IMR-90 (cell line): ENCODE data around the gene NUDT5. TPM values are rescaled to one million over a fixed set of nuclear protein-coding genes. Genes with fewer than 3 reads are reported as not detected.

Experiments
- ATAC-seq: fragments of 200-7000 bp; cut with Tn5 transposase; 2 replicates; pipeline ENCODE4 v1.9.1; 2020; ENCODE audit warnings: low read depth, mild to moderate bottlenecking, moderate library complexity
- BruUV-seq: library from RNA; stranded (reverse); fragments of 400-500 nt; replicated peaks from 2 replicates; lab custom pipeline; 2021; lab: Mats Ljungman, UMichigan
- CTCF ChIA-PET: fragments of 300-600 bp; formaldehyde crosslinking; extraction: SDS; loops from one replicate; lab custom pipeline; 2021; ENCODE audit warnings: antibody characterized with exemption; lab: Yijun Ruan, JAX
- POLR2A ChIA-PET: fragments of 300-600 bp; sonication (Branson Sonifier 250); formaldehyde crosslinking; loops from one replicate; lab custom pipeline; 2022; ENCODE audit warnings: antibody characterized with exemption; ENCODE audit not compliant: unreplicated experiment; lab: Charles Lee
- DNase-seq: peaks from one replicate; pipeline ENCODE4 v3.0.0; 2013
- H2AFZ ChIP-seq: replicated peaks from 2 replicates; pipeline ENCODE3; 2013; ENCODE audit warnings: low read length, mild to moderate bottlenecking; ENCODE audit not compliant: poor library complexity
- H2AK5ac ChIP-seq: 2 replicates; pipeline ENCODE4 v1.6.1; 2013; ENCODE audit warnings: low read depth, low read length, inconsistent platforms
- H2AK9ac ChIP-seq: replicated peaks from 2 replicates; pipeline ENCODE3; 2013; ENCODE audit warnings: mild to moderate bottlenecking, low read depth, low read length, moderate library complexity; ENCODE audit not compliant: poor library complexity
- H2BK120ac ChIP-seq: 2 replicates; pipeline ENCODE4 v1.6.1; 2013; ENCODE audit warnings: low read depth, low read length, inconsistent platforms
- H2BK15ac ChIP-seq: 3 replicates; pipeline ENCODE4 v1.6.1; 2013; ENCODE audit warnings: low read depth, low read length, inconsistent platforms
- H2BK20ac ChIP-seq: 2 replicates; pipeline ENCODE4 v1.6.1; 2013; ENCODE audit warnings: low read depth, mild to moderate bottlenecking, inconsistent platforms, low read length, moderate library complexity
- H2BK5ac ChIP-seq: 2 replicates; pipeline ENCODE4 v1.6.1; 2013; ENCODE audit warnings: mild to moderate bottlenecking, low read depth, low read length, inconsistent platforms; ENCODE audit not compliant: poor library complexity, severe bottlenecking
- H3K14ac ChIP-seq: replicated peaks from 2 replicates; pipeline ENCODE4 v1.6.1; 2013; ENCODE audit warnings: low read depth, low read length, inconsistent platforms
- H3K18ac ChIP-seq: 2 replicates; pipeline ENCODE4 v1.6.1; 2013; ENCODE audit warnings: low read depth, low read length, control low read depth
- H3K23ac ChIP-seq: 2 replicates; pipeline ENCODE4 v1.6.1; 2013; ENCODE audit warnings: low read depth, low read length, inconsistent platforms
- H3K27ac ChIP-seq: 2 replicates; pipeline ENCODE4 v1.5.1; 2013; ENCODE audit warnings: mild to moderate bottlenecking, control low read depth, low read length; ENCODE audit not compliant: insufficient read depth
- H3K27me3 ChIP-seq: 2 replicates; pipeline ENCODE4 v1.6.1; 2013; ENCODE audit warnings: low read length; ENCODE audit not compliant: control insufficient read depth, insufficient read depth
- H3K36me3 ChIP-seq: 2 replicates; pipeline ENCODE4 v1.6.1; 2013; ENCODE audit warnings: low read length, mixed read lengths; ENCODE audit not compliant: control insufficient read depth, insufficient read depth
- H3K4ac ChIP-seq: 2 replicates; pipeline ENCODE4 v1.6.1; 2013; ENCODE audit warnings: low read depth, low read length, inconsistent platforms
- H3K4me1 ChIP-seq: 2 replicates; pipeline ENCODE4 v1.6.1; 2013; ENCODE audit warnings: low read length, mixed read lengths; ENCODE audit not compliant: control insufficient read depth, insufficient read depth
- H3K4me2 ChIP-seq: 2 replicates; pipeline ENCODE4 v1.6.1; 2013; ENCODE audit warnings: low read depth, mild to moderate bottlenecking, control low read depth, low read length, moderate library complexity
- H3K4me3 ChIP-seq: 2 replicates; pipeline ENCODE4 v1.5.1; 2013; ENCODE audit warnings: low read depth, mild to moderate bottlenecking, control low read depth, low read length, moderate library complexity; ENCODE audit not compliant: insufficient read depth
- H3K56ac ChIP-seq: 2 replicates; pipeline ENCODE4 v1.6.1; 2013; ENCODE audit warnings: low read length, inconsistent platforms; ENCODE audit not compliant: insufficient read depth; ENCODE audit errors: extremely low read depth
- H3K79me1 ChIP-seq, 2 experiments: 2 replicates each; pipeline ENCODE4 v1.6.1; 2013; ENCODE audit warnings: low read length in 2 of 2, inconsistent platforms in 1 of 2, low read depth in 1 of 2
- H3K9ac ChIP-seq: 2 replicates; pipeline ENCODE4 v1.6.1; 2013; ENCODE audit warnings: low read depth, low read length, control low read depth
- H3K9me1 ChIP-seq: 2 replicates; pipeline ENCODE4 v1.6.1; 2013; ENCODE audit warnings: low read length, inconsistent platforms; ENCODE audit not compliant: insufficient read depth
- H3K9me3 ChIP-seq: 2 replicates; pipeline ENCODE4 v1.6.1; 2013; ENCODE audit warnings: low read length; ENCODE audit not compliant: control insufficient read depth, insufficient read depth
- H4K20me1 ChIP-seq: 2 replicates; pipeline ENCODE4 v1.6.1; 2013; ENCODE audit warnings: low read length, inconsistent platforms; ENCODE audit not compliant: insufficient read depth
- H4K5ac ChIP-seq: 2 replicates; pipeline ENCODE4 v1.6.1; 2013; ENCODE audit warnings: mild to moderate bottlenecking, low read depth, low read length, control low read depth
- H4K8ac ChIP-seq, 2 experiments: 2 replicates each; pipeline ENCODE4 v1.6.1; 2013; ENCODE audit warnings: low read depth in 2 of 2, low read length in 2 of 2, control low read depth in 1 of 2, inconsistent platforms in 1 of 2
- H4K91ac ChIP-seq: 2 replicates; pipeline ENCODE4 v1.6.1; 2013; ENCODE audit warnings: low read depth, low read length, inconsistent platforms; ENCODE audit not compliant: insufficient read depth
- FOS ChIP-seq: fragments of 150-350 bp; IDR thresholded peaks from 2 replicates; pipeline ENCODE4 v1.6.1; 2016; ENCODE audit warnings: low read depth, low read length
- MAZ ChIP-seq: IDR thresholded peaks from 2 replicates; pipeline ENCODE4 v1.6.1; 2012; ENCODE audit warnings: low read depth, mild to moderate bottlenecking, low read length, improper control_type of control experiment, moderate library complexity, borderline replicate concordance
- WGBS, 2 experiments: methylation state at CpG; one replicate each; pipeline versions ENCODE4 v1.1.5 to v1.1.7; 2013; ENCODE audit warnings: missing lambda C conversion rate in 2 of 2; ENCODE audit not compliant: insufficient read length in 1 of 2; ENCODE audit errors: extremely low coverage in 2 of 2; 5-methylcytosine and 5-hydroxymethylcytosine counted together
- dilution Hi-C: fragments of 300-500 bp; cut with HindIII; formaldehyde crosslinking; loops from one replicate; pipeline ENCODE4 v1.14.3; 2018; ENCODE audit warnings: low sequenced_read_pairs; ENCODE audit not compliant: unreplicated experiment
- in situ Hi-C: fragments of 300-500 bp; cut with MboI; formaldehyde crosslinking; loops from 3 replicates; pipeline ENCODE4 v1.14.3; 2019; ENCODE audit warnings: low sequenced_read_pairs, inconsistent platforms, mixed read lengths
- intact Hi-C: fragments of 100-400 bp; cut with micrococcal nuclease; formaldehyde crosslinking; loops from 2 replicates; pipeline ENCODE4 v1.10.0; 2022
- polyA plus RNA-seq, 3 experiments: library from polyadenylated mRNA; depleted of rRNA; stranded (reverse); fragments of >200 nt; gene quantifications; 2 replicates each; pipeline ENCODE4 v1.2.3, GENCODE V29; 2012; ENCODE audit warnings: low replicate concordance in 1 of 3
- total RNA-seq: library from RNA; depleted of rRNA; stranded (reverse); fragments of >200 nt; gene quantifications from 2 replicates; pipeline ENCODE4 v1.2.3, GENCODE V29; 2012

NUDT5 gene
- total and polyA plus RNA-seq, 2 of the 4 experiments (the other 2 are of a cell fraction): 70.1 to 74.6 TPM

GRCh38 chr10:12135631-12136030 lies 60.1 kb downstream of the NUDT5 start:
- H3K27ac ChIP-seq: no peak overlapping the region
- ChIA-PET CTCF (interaction anchor here (1.0 kb wide), 1 partner anchor 10 kb away, joined by 3 read pairs; no protein-coding TSS in a partner anchor), POLR2A (no interaction called here)
- peak overlapping the region; percentile 4; the same call in 1 of the 2 replicates for H3K4me3 ChIP-seq
- H4K8ac ChIP-seq: peak overlapping the region in 1 of 2 experiments; percentile 59; a peak in 2 of 4 replicates
- H3K23ac ChIP-seq: peak overlapping the region; percentile 50
- intact Hi-C loops: no loop called here
- no peak overlapping the region for H3K18ac ChIP-seq
- H4K20me1 ChIP-seq: peaks cover 6% of the 10 kb centered on the region; the same call in 1 of the 2 replicates
- peak overlapping the region; percentile 97 for H2BK5ac ChIP-seq
- H3K4me2 ChIP-seq: peak overlapping the region; percentile 51; the same call in 1 of the 2 replicates
- peaks cover 11 to 45% of the 10 kb centered on the region in 2 experiments for H3K79me1 ChIP-seq
- H3K14ac ChIP-seq: peak overlapping the region; percentile 10; the same call in 1 of the 2 replicates
- H3K4ac ChIP-seq: peak overlapping the region; percentile 24; the same call in 1 of the 2 replicates
- H4K5ac ChIP-seq: no peak overlapping the region
- peak overlapping the region; percentile 19; the same call in 1 of the 2 replicates for H4K91ac ChIP-seq
- H2AFZ ChIP-seq: no peak overlapping the region
- DNase-seq (peak; percentile 86), ATAC-seq (peak; percentile 97)
- H2BK15ac ChIP-seq: peak overlapping the region; percentile 52; the same call in 1 of the 3 replicates
- no peak overlapping the region for H3K9ac ChIP-seq
- H3K4me1 ChIP-seq: peaks cover 4% of the 10 kb centered on the region
- H3K9me3 ChIP-seq: no peaks in the 10 kb centered on the region
- peaks cover 3% of the 10 kb centered on the region; the same call in 1 of the 2 replicates for H3K9me1 ChIP-seq
- peak overlapping the region; percentile 24; the same call in 1 of the 2 replicates for H3K56ac ChIP-seq
- no CpG with 5 or more reads among the region's 3 CpGs for WGBS, 2 experiments
- H3K27me3 ChIP-seq: no peaks in the 10 kb centered on the region
- in situ Hi-C loops: no loop called here
- peak overlapping the region; percentile 73; the same call in 1 of the 2 replicates for H2BK20ac ChIP-seq
- H2AK5ac ChIP-seq: no peak overlapping the region; the same call in 1 of the 2 replicates
- dilution Hi-C loops: no loop called here
- BruUV-seq: no TSS peak
- no peak overlapping the region for H2AK9ac ChIP-seq
- peaks cover 27% of the 10 kb centered on the region for H3K36me3 ChIP-seq
- TF ChIP-seq MAZ (no peak), FOS (0 out of 2 replicates have a peak, but pooled peaks have one; percentile 3)
- H2BK120ac ChIP-seq: peak overlapping the region; percentile 66
